ENCODE measurements around the gene HSPB6.

The HSPB6 gene

GRCh38 chr19:35713904-35714495 lies 42.8 kb downstream of the HSPB6 start:
- no peak for DNase-seq

DNA sequence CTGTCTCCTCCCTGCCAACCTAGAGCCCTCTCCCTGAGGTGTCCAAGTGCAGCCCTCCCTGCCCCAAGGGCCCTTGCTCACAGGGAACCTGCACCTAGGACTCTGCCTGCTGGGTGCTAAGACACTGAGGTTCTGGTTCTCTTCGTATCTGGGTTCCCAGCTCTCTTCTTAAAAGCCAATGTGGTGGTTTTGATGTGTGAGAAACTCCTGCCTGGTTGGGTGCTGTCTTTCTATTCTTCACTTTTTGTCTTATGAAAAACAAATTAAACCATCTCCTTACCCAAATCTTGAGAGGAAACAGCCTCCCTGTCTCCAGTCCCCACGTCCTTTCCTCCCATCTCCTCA lies 43.4 kb downstream of the HSPB6 start:
- DNase-seq: no peak

DNA sequence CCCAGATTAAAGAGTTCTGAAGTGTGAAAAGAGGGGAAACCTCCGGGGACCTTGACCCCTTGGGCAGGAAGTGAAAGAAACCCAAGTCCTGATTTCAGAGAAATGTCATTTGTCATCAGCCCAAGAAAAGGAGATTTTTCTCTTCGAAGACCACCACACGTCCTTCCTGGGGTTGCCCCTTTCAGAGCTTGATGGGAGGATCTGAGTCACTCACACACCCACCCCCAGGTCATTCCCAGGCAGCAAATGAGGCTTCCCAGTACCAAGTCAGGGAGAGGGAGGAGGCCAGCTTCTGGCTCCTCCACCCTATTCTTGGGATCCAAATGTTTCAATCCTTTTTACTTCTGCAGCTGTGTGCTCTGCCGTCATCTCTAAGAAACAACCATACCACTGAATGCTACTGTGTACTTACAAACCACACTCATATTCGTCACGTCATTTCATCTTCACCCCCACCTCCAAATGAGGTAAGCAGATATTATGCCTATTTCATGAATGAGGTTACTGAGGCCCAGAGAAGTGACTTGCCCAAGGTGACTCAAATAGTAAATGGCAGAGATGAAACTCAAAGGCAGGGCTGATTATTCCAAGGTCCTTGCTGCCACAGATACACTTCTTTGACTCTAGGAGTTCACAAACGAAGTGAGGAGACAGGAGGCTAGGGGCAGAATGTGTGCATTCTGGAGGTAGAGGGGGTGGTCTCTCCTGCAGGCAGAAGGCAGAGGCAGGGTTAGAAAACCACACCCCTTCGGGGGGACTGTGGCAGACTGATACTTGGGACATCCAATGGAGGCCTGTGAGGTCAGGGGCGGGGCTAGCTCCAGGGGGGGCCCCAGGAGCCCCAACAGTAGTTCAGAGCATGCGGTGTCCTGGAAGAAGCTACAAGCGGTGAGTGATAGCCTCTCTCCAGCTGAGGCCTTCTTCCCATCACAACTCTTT lies 44.0 kb downstream of the HSPB6 start:
- DNase-seq: no peak

- no peak for DNase-seq
These were observed 45.8 kb downstream of the HSPB6 start for GRCh38 chr19:35710784-35711723.

DNA sequence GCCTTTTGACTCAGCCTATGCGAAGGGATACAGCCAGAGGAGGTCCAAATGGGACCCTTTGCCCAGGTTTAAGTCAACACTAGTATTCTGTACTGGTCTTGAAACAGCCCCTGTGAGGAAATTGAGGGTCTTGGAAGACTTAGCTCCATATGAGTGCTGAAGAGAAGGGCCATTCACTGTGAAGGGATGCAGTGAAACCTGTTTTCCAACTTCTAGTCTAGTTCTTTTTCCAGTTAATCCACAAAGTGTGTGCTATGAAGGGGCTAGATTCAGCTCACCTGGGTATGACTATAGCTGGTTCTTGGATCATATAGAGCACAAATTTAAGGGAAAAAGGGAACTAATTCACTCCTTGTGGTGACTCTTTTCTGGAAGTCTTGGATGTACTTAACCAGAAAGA lies 48.4 kb downstream of the HSPB6 start:
- DNase-seq: no peak
